ENCODE data around the gene TOP3A.

DNA sequence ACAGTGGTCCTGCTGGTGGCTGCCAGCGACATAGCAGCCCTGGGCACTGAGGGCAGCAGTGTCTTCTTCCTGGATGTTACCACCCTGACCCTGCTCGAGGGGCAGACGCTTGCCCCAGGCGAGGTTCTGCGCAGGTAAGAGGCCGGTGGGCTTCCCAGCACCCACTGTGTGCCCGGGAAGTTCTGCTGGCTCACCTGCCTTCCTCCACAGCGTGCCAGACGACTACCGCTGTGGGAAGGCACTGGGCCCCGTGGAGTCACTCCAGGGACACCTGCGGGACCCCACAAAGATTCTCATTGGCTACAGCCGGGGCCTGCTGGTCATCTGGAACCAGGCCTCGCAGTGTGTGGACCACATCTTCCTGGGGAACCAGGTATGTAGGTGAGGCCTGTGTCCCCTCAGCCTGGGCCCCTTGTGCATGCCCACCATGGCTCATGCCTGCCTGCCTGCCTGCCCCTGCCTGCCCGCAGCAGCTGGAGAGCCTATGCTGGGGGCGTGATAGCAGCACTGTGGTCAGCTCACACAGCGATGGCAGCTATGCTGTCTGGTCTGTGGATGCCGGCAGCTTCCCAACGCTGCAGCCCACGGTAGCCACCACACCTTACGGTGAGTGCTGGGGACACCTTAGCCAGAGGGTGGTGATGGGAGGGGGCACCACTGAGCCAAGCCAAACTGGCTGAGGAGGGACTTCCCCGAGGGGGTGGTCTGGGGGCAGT, 80.8 kb downstream of the TOP3A start:
- TF ChIP-seq, protein P1, sequence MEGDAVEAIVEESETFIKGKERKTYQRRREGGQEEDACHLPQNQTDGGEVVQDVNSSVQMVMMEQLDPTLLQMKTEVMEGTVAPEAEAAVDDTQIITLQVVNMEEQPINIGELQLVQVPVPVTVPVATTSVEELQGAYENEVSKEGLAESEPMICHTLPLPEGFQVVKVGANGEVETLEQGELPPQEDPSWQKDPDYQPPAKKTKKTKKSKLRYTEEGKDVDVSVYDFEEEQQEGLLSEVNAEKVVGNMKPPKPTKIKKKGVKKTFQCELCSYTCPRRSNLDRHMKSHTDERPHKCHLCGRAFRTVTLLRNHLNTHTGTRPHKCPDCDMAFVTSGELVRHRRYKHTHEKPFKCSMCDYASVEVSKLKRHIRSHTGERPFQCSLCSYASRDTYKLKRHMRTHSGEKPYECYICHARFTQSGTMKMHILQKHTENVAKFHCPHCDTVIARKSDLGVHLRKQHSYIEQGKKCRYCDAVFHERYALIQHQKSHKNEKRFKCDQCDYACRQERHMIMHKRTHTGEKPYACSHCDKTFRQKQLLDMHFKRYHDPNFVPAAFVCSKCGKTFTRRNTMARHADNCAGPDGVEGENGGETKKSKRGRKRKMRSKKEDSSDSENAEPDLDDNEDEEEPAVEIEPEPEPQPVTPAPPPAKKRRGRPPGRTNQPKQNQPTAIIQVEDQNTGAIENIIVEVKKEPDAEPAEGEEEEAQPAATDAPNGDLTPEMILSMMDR (conservative IDR thresholded peaks at IDR 0.05; ENCODE audit: low read depth, low read length), result no peak
- no peak for TF ChIP-seq EZH2 (IDR thresholded peaks at IDR 0.05; ENCODE audit: borderline replicate concordance, low read depth, low read length, poor library complexity, severe bottlenecking)

Data from A673 (cell line).